Left cardiac atrium (tissue), 4 donors: ENCODE data around the gene LIMS2. TPM values are rescaled to one million over a fixed set of nuclear protein-coding genes. Genes with fewer than 3 reads are reported as not detected.

Experiments used
- ATAC-seq, 2 donors: fragments of 200-7000 bp; cut with Tn5 transposase; one replicate each; pipeline ENCODE4 v1.9.1; 2020; ENCODE audit warnings: mild to moderate bottlenecking in 2 of 2, moderate library complexity in 2 of 2
- DNase-seq: peaks from one replicate; pipeline ENCODE4 v3.0.0-alpha.2; 2020
- intact Hi-C, 2 donors: fragments of 100-400 bp; cut with DNase I; formaldehyde crosslinking; loops; one replicate each; pipeline versions ENCODE4 v1.14.1 to v1.15.1; 2022 to 2023
- total RNA-seq, 2 donors: library from RNA; stranded (reverse); fragmentation: NEBNext Ultra II Directional; extraction: Animal tissue kit (Norgen Biotek cat#: 25700); gene quantifications; one replicate each; pipeline ENCODE4 v1.2.1, GENCODE V29; 2021
- donor health status: DM: no; HTN: yes; CAD: no.
- donor health status: DM: no; HTN: yes; CAD: no; lungs with severe emphysema.
- donor health status: DM: yes; HTN: yes; CAD: no.
- donor health status: Dilated cardiomyopathy.

LIMS2 gene
- total RNA-seq, 2 donors from 2014 or later = 157 to 204 TPM

DNA sequence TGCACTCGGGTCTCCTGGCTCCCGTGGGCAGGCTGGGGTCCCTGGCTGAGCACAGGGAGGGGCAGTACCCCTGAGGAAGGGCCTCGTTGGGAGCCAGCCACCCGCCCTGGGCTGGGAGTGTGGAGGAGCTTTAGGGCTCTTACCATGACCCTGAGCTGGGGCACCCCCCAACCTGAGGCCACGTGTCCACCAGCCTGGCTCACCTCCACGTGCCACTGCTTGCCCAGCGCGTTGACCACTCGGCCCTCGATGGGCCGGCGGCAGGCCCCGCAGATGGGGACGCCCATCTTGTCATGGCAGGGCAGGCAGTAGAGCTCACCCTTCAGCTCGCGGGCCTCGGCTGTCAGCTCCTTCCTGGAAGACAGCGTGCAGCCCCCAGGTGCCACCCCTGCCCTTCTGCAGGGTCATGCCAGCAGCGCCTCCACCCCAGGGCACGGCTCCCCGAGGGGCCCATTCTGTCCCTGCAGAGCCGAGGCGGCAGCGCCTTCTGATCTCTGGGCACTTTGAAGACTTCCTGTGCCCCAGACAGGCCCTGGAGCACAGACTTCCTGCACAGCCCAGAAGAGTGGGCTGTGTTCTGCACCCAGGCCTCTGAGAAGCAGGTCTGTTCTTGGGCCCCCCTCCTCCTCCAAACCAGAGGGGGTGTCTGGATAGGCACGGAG lies 33.4 kb downstream of the LIMS2 start:
- DNase-seq (no peak), ATAC-seq (no peak)
- intact Hi-C loops = no loop called here

DNA sequence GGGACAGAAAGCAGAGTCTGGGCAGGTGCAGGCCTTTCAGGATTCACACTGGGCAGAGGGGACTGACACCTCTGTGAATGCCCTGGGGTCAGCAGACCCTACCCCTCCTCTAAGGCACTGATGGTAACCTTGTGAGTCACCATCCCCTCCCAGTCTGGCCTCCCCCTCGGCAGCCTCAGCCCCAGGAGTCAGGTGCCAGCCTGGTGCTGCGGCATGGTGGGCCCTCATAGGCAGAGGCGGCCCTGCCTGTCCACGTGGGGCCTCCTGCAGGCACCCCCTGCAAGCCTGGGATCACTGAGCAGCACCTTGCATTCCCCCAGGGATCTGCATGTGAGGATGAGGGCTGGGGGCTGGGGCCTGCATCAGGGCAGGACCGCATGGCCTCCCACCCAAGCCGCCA lies 34.2 kb downstream of the LIMS2 start:
- no peak for DNase-seq
- intact Hi-C loops = no loop called here
- ATAC-seq = no peak

DNA sequence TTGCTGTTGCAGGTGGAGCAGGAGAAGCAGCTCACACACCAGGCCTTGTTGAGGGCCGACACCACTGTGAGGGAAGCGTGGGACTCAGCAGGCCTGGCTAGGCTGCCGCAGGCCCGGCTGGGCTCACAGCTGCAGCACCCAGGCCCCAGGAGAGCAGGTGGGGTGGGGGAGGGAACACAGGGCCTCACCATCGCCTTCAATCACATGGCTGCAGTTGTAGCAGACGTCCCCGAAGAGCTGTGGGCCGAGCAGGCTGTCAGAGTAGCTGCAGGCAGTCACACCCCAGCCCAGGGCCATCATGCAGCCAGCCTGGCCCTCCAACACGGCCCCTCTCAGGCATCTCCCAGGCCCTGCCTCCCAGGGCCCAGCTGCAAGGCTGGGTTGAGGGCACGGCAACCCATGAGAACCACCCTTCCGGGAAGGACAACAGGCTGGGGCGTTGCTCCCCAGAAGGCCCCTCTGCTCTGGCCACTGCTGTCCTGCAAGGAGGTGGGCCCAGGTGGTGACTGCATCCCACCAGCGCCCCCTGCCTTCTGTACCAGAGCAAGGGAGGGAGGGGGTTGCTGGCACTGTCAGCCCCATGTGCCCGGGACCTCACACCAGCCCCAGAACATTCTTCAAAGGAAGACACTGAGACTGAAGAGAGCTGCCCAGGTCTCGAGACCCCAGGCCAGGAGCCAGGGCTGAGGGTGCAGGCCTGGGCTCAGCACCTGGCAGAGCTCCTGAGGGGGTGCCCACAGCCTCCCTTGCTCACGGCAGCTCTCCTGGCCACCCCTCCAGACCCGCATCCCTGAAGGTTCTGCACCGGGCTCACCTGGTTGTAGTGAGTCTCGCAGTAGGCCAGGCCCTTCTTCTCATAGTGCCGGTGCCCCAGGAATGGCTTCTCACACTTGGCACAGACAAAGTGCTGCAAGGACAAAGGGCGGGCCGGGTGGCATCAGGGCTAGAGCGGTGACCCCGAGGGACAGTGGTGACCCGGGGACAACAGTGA lies 35.0 kb downstream of the LIMS2 start:
- no peak for DNase-seq
- ATAC-seq = no peak
- intact Hi-C loops = no loop called here

DNA sequence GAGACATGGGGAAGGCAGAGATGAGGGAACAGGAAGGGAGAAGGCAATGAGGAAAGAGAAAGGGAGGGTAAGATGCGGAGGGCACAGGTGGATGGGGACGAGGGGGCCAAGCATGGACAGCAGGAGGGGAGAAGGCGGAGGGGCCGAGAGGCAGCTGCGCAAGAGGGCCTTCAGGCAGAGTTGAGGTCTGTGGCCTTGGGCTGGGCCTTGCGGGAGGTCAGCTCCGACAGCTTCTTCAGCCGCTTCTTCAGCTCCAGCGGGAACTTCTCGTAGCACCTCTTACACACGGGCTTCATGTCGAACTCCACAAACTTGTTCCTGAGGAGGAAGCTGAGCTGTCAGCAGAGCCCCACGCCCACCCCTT lies 36.2 kb downstream of the LIMS2 start:
- DNase-seq (no peak), ATAC-seq (no peak)
- intact Hi-C loops = no loop called here

DNA sequence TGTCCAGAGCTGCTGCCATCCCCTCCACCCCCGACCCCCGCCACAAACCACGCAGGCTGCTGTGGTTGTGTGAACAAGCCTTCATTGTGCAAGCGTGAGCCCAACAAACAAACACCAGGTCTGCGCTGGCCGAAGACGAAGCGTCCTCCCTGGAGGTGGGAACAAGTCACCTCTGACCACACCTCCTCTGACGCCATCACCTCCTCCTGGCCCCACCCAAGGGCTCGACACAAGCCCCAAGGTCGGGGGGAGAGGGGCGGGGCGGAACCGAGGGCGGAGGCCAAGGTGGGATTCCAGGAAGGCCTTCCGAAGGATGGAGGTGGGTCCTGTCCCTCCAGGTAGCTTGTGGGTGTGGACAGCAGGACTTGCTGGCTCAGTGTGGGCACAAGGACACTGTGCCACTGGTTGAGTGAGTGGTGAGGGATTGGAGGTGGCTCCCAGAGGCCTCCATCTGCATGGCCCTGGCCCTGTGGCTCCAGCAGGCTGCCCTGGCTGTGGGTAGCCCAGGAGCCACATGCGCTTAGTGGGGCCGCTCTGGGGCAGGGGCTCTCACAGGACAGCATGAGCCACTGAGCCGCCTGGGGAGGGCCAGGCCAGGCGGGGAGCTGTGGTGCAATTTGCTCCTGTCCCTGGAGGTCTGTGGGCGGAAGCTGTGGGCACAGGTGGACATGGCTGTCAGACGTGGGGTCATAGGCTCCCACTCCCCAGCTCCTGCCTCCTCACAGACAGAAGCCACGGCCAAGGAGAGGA lies 36.8 kb downstream of the LIMS2 start:
- peak in 1 of 2 donors; percentile 0 for ATAC-seq
- no peak for DNase-seq
- intact Hi-C loops = no loop called here

DNA sequence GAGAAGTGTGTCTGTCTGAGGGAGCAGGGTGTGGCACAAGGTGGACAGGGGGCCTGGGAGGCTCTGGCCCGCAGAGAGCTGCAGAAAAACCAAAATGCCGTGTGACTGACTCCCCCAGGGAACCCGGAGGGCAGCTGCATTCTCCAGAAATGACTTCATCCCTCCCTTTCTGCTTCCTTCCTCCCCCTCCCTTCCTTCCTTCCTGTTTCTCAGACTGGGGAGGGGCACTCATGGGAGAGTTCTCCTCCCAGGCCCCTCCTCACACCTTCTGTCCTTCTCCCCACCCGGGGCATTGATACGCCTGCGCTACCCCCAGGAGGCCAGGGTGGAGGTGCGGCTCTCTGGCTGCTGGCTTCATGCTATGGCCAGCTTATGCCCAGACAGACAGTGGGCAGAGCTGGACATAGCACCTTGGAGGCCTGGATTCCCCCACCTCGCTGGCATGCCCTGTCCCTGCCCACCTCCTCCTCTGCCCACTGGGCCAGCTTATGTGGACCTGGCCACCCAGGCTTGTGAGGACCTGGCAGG lies 37.5 kb downstream of the LIMS2 start:
- intact Hi-C loops = no loop called here
- peak; percentile 65 for DNase-seq

DNA sequence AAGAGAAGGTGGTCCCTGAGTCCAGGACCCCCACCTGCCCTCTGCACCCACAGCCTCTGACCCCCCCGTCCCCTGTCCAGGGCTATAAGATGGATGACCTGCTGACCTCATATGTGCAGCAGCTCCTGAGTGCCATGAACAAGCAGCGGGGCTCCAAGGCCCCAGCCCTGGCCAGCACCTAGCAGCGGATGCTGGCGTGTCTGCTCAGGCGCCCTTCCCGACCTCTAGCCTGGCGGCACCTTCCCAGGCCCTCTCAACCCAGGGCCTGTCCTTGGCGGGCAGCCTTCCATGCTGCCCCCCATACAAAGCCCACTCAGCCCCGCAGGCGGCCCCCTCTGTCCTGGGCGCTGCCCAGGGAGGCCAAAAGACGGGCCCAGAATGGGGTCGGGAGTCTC lies 38.1 kb downstream of the LIMS2 start:
- DNase-seq (no peak), ATAC-seq (peak in 1 of 2 donors; percentile 2)
- intact Hi-C loops = no loop called here

More for the DNA sequence above, 37.5 kb downstream of the LIMS2 start:
- peak; percentile 4 to 39 for ATAC-seq

DNA sequence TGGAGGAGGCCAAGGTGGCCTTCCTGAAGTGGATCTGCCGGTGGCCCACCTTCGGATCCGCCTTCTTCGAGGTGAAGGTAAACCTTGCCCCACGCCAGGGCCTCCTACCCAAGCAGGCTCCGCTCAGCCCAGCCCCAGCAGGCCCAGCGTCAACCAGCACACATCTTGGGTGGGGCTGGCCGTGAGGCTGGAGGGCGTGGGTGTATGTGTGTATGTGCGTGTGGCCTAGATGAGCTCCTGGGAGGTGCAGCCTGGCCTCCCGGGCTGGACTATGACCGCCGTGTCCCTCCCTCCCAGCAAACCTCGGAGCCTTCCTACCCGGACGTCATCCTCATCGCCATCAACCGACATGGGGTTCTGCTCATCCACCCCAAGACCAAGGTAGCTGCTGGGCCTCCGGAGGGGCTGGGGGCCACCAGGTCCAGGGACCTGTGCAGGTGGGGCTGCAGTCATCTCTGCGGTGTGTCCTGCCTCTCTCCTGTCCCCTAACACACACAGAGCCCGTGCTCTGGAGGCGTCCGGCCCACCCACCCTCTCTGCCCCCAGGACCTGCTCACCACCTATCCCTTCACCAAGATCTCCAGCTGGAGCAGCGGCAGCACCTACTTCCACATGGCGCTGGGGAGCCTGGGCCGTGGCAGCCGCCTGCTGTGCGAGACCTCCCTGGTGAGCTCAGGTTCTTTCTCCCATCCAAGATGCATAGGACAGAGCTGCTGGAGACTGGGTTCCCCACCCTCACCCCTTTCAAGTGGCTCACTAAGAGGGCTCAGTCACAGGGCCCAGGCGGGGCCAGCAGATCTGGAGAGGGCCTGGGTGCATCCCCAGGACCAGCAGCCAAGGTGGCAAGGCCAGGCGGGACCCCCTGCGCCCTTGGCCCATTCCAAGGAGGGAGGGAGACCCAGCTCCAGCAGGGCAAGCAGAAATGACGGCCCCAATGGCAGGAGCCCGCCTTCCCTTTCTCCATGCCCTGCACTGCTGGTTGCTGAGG lies 38.8 kb downstream of the LIMS2 start:
- ATAC-seq (no peak), DNase-seq (no peak)
- intact Hi-C loops = no loop called here

DNA sequence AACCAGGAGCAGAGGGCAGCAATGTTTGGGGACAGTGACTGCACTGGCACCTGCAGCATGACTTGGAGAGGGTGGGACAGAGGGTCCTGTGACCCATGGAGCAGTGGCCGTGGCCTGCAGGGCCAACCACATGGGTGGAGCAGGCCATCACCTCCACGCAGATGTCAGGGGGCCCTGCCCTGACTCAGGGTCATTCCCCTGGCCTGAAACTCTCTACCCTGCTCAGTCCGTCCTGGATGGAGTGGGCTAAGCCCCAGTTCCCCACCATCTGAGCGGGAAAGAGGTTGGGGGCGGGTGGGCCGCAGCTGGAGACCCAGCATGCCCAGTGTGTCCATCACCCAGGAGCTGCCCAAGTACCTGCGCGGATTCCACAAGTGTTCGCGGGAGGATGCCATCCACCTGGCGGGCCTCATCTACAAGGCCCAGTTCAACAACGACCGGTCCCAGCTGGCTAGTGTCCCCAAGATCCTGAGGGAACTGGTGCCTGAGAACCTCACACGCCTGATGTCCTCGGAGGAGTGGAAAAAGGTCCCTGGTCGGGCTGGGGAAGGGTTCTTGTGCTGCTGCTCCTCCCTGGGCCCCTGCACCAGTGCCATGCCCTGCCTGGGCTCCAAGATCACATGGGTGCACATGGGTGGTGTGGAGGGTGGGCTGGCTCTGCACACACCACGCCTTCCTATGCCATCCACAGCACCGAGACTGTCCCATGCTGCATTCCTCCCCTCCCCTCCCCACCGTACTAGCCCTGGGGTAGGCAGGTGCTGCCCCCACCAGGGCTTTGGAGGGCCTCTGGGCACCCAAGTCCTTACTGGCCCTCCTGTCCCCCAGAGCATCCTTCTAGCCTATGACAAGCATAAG lies 39.7 kb downstream of the LIMS2 start:
- intact Hi-C loops = no loop called here
- DNase-seq (no peak), ATAC-seq (no peak)

DNA sequence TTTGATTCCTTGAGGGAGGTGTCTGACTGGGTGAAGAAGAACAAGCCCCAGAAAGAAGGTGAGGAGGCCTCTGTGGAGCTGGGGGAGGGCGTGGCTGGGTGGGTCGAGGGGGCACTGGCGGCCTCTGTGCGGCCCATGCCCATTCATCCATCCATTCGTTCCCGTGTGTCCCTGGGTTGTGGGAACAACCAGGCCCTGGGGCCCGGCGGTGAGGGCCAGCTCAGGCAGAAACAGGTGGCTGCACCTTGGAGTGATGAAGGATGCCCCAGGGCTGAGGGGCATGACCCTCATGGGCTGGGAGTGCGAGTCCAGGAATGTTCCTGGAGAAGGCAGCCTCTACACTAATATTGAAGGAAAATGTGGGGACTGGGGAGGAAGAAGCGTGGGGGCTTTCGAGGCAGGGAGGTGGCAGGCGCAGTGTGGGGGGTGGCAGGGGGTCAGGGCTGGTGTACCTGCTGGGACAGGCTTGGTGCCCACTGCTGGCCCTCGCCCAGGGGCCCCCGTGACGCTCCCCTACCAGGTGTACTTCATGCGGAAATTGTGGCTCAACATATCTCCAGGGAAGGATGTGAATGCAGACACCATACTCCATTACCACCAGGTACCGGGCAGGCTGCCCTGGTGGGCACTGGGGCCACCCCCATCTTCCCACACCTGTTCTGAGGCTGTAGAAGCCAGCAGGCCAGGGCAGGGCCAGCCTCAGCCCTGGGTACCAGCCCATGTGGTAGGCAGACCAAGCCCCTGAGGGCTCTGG lies 40.5 kb downstream of the LIMS2 start:
- intact Hi-C loops = no loop called here

DNA sequence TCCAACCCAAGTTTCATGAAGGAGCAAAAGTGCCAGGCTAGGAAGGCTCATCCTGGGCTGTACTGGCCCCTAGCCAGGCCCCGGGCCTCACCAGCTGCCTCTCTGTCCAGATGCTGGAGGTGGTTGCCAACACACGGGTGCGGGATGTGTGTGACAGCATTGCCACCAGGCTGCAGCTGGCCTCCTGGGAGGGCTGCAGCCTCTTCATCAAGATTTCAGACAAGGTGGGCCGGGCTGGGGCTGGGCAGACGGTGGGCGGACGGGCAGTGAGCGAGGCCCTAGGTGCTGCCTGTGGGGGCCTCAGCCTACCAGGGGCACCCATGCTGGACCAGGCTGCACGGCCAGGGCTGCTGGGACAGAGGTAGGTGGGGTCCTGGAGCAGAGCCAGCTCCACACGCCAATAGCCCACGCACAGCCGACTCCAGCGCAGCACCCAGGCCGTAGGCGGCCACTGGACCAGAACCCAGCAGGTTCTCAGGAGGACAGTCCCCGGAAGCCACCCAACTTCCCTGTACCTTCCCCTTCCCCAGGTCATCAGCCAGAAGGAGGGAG lies 41.2 kb downstream of the LIMS2 start:
- DNase-seq (no peak), ATAC-seq (peak; percentile 0 to 6)
- intact Hi-C loops = no loop called here

More for the DNA sequence above, 40.5 kb downstream of the LIMS2 start:
- DNase-seq = no peak
- ATAC-seq = no peak

DNA sequence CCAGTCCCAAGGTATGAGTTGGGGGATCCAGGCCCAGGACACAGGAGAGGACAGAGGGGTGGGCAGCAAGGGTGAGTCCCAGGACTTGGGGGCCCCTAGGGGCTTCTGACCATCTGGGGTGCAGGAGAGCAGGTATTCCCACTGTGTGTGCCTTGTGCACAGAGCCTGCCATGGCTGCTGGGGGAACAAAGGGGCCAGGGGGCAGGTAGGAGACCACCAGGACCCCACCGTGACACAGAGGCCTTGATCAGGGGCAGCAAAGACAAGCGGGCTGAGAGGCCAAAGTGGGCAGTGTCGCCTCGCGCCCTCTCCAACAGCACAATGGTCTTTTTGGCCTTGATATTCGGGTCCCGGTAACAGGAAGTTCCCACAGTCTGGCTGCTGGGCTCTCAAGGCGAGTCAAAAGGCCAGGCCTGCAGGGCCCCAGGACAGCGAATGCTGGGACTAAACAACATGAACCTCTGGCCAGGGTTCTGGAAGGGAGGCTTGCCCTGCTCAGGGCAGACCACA lies 41.7 kb downstream of the LIMS2 start:
- DNase-seq = no peak
- intact Hi-C loops = no loop called here
- ATAC-seq = no peak

DNA sequence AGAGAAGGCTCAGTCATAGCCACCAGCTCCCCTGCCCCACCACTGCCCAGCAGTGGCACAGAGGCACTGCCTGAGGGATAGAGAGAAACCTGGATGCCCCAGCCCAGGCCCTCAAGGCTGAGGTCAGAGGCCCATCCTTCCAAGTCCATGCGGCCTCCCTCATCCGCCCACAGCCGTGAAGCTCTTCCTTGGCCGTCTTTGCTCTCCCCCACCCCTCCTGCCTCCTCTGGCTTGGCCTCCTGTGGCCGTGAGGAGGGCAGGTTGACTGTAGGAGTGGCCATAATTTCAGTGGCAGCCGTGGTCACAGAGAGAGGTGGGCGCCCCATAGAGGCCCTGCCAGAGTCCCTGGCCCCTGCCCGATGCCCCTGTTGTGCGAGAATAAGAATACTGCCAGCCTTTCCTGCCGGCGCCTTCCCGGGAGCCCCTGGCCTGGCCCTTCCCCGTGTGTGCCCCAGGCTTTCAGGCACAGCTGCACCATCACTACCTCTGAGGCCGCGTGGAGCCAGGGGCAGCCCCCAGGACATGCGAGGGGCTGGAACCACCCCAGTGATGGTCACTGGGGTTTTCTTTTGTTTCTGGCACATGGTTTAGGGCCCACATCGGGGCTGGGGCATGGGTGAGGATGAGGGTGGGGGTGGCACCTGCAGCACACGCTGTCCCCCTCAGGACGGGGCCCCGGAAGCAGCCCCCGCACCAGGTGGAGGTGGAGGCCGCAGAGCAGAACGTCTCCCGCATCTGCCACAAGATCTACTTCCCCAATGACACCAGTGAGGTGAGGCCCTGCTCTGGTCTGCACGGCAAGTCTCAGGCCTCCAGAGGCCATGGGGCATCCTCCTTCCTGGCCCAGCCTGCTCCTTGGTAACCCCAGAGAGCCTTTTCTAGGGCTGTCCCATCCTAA lies 42.5 kb downstream of the LIMS2 start:
- DNase-seq (no peak), ATAC-seq (no peak)
- intact Hi-C loops = no loop called here

DNA sequence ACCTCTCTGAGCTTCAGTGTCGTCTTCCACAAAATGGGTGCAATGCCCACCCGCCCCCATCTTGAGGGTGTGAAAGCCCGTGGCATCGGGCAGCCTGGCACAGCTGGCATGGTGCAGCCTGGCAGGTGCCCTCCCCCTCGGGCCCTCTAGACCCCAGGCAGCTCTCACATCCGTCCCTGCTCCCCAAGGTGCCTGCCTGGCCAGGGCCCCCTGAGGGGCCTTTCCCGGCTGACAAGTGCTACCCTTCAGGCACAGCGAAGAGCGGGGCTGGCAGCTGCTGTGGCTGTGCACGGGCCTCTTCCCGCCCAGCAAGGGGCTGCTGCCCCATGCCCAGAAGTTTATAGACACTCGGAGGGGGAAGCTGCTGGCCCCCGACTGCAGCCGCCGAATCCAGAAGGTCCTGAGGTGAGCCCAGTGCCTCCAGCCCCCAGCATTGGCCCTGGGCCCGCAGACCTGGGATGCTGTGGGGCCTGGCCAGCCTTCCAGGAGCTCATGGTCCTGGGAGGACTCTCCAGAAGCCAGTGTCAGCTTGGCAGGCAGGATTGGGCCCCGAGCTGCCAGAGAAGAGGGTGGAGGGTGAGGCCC lies 43.2 kb downstream of the LIMS2 start:
- DNase-seq (no peak), ATAC-seq (no peak)
- intact Hi-C loops = no loop called here

DNA sequence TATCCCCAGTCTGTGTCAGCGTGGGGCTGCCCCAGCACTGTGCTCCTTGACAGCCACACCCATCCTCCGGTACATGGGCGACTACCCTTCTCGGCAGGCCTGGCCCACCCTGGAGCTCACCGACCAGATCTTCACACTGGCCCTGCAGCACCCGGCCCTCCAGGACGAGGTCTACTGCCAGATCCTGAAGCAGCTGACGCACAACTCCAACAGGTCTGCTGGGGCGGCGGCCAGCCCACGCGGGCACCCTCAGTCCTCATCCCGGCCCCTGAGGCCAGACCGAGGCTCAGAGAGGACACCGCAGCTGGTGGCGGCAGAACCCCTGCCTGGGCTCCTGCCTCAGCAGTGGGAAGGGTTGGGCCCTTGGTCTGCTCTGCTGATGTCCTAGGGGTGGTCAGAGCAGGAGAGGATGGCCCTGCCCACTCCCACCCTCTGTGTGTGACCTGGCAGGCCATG lies 43.8 kb downstream of the LIMS2 start:
- intact Hi-C loops = no loop called here
- no peak for DNase-seq
- ATAC-seq = peak in 1 of 2 donors; percentile 3
